ENCODE data around the gene RAD51B. TPM values are rescaled to one million over a fixed set of nuclear protein-coding genes. Genes with fewer than 3 reads are reported as not detected.
A peak's percentile ranks its signal among the peaks of the same experiment; 100 is the strongest.

Gene RAD51B
- total RNA-seq, 6 experiments from 2014 or later, result 2.7 to 5.8 (median 4.3) TPM

- ATAC-seq, result no peak
- Histone ChIP-seq H3K36me3 (no peaks in the 10 kb centered on the region), H3K27me3 (no peaks in the 10 kb centered on the region), H3K9me3 (no peaks in the 10 kb centered on the region), H3K27ac (no peak overlapping the region), H3K4me1 (no peaks in the 10 kb centered on the region), H3K4me3 (no peak overlapping the region)
- DNase-seq, result no peak
- TF ChIP-seq CTCF (IDR thresholded peaks at IDR 0.05) (no peak), POLR2A (IDR thresholded peaks at IDR 0.05) (no peak)
- intact Hi-C loops (cut with DNase I), result no loop called here
- WGBS (ENCODE audit: insufficient coverage, low coverage, low lambda C conversion rate, missing lambda C conversion rate), result 90% methylated on average over 2 of the region's 4 CpGs
Measured at GRCh38 chr14:68740788-68741476, 921.4 kb downstream of the RAD51B start.

GRCh38 chr14:68741477-68741791, 921.9 kb downstream of the RAD51B start:
- H3K4me3 ChIP-seq, result no peak overlapping the region
- DNase-seq (no peak), ATAC-seq (no peak)
- no peaks in the 10 kb centered on the region for H3K4me1 ChIP-seq
- H3K9me3 ChIP-seq, result no peaks in the 10 kb centered on the region
- intact Hi-C loops (cut with DNase I), result no loop called here
- no peaks in the 10 kb centered on the region for H3K36me3 ChIP-seq
- TF ChIP-seq CTCF (IDR thresholded peaks at IDR 0.05), result no peak
- TF ChIP-seq POLR2A (IDR thresholded peaks at IDR 0.05), result no peak
- no peak overlapping the region for H3K27ac ChIP-seq
- H3K27me3 ChIP-seq, result no peaks in the 10 kb centered on the region

GRCh38 chr14:68741839-68742470, 922.4 kb downstream of the RAD51B start:
- H3K4me3 ChIP-seq, result no peak overlapping the region
- ATAC-seq (peak; percentile 36 to 72 (median 54)), DNase-seq (no peak)
- 70% methylated on average over 4 of the region's 6 CpGs for WGBS (ENCODE audit: insufficient coverage, low coverage, low lambda C conversion rate, missing lambda C conversion rate)
- no peaks in the 10 kb centered on the region for H3K36me3 ChIP-seq
- H3K27ac ChIP-seq, result no peak overlapping the region
- intact Hi-C loops (cut with DNase I), result no loop called here
- H3K27me3 ChIP-seq, result no peaks in the 10 kb centered on the region
- no peak for TF ChIP-seq CTCF (IDR thresholded peaks at IDR 0.05)
- TF ChIP-seq POLR2A (IDR thresholded peaks at IDR 0.05), result no peak
- H3K4me1 ChIP-seq, result no peaks in the 10 kb centered on the region
- H3K9me3 ChIP-seq, result no peaks in the 10 kb centered on the region

GRCh38 chr14:68744613-68745012, 925.0 kb downstream of the RAD51B start:
- TF ChIP-seq POLR2A (IDR thresholded peaks at IDR 0.05), result no peak
- no peak for TF ChIP-seq CTCF (IDR thresholded peaks at IDR 0.05)
- H3K27me3 ChIP-seq, result no peaks in the 10 kb centered on the region
- DNase-seq, result no peak
- intact Hi-C loops (cut with DNase I), result no loop called here
- no peaks in the 10 kb centered on the region for H3K4me1 ChIP-seq
- no peaks in the 10 kb centered on the region for H3K36me3 ChIP-seq
- ATAC-seq, result no peak
- no peak overlapping the region for H3K27ac ChIP-seq
- no peak overlapping the region for H3K4me3 ChIP-seq
- WGBS (ENCODE audit: insufficient coverage, low coverage, low lambda C conversion rate, missing lambda C conversion rate), result 74% methylated on average over 11 of the region's 12 CpGs
- no peaks in the 10 kb centered on the region for H3K9me3 ChIP-seq
